ENCODE data around the gene CDH23.

Gene CDH23

DNA sequence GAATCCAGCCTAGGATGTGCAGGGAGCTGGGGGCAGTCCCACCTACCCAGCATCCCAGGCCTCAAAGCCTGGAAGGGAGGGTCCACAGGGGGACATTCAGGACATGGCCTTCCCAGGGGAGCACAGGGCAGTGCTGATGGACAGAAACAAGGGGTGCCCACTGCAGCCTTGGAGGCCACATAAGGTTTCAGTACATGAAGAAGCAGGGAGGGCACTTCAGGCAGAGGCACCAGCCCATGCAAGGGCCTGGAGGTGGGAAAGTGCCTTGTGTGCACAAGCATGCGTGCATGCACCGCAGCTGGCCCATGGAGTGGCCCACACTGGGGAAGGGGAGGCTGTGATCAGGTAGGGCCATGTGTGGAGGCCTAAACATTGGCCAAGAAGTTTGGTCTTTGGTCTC is 313.8 kb downstream of the CDH23 start:
- H3K9ac ChIP-seq (ENCODE audit: low read depth, low read length) = no peak overlapping the region

GRCh38 chr10:71711052-71711623 is 314.4 kb downstream of the CDH23 start:
- H3K9ac ChIP-seq (ENCODE audit: low read depth, low read length) = no peak overlapping the region
- no peaks in the 10 kb centered on the region for H3K36me3 ChIP-seq (ENCODE audit: control insufficient read depth, insufficient read depth, low read length)
- no peaks in the 10 kb centered on the region for H3K4me1 ChIP-seq (ENCODE audit: control insufficient read depth, insufficient read depth, low read length)
- H3K4me3 ChIP-seq (ENCODE audit: low read depth, low read length) = no peak overlapping the region
- no peak overlapping the region for H3K27ac ChIP-seq (ENCODE audit: low read depth, low read length)
- no peaks in the 10 kb centered on the region for H3K27me3 ChIP-seq (ENCODE audit: control insufficient read depth, insufficient read depth, low read length)
- no peaks in the 10 kb centered on the region for H3K9me3 ChIP-seq (ENCODE audit: control insufficient read depth, insufficient read depth, low read length)

More for the DNA sequence above, 313.8 kb downstream of the CDH23 start:
- H3K36me3 ChIP-seq (ENCODE audit: control insufficient read depth, insufficient read depth, low read length) = no peaks in the 10 kb centered on the region
- H3K4me3 ChIP-seq (ENCODE audit: low read depth, low read length) = no peak overlapping the region
- H3K27ac ChIP-seq (ENCODE audit: low read depth, low read length) = no peak overlapping the region
- no peaks in the 10 kb centered on the region for H3K9me3 ChIP-seq (ENCODE audit: control insufficient read depth, insufficient read depth, low read length)
- no peaks in the 10 kb centered on the region for H3K27me3 ChIP-seq (ENCODE audit: control insufficient read depth, insufficient read depth, low read length)
- H3K4me1 ChIP-seq (ENCODE audit: control insufficient read depth, insufficient read depth, low read length) = no peaks in the 10 kb centered on the region

- no peaks in the 10 kb centered on the region for H3K4me1 ChIP-seq (ENCODE audit: control insufficient read depth, insufficient read depth, low read length)
- H3K36me3 ChIP-seq (ENCODE audit: control insufficient read depth, insufficient read depth, low read length) = no peaks in the 10 kb centered on the region
- no peak overlapping the region for H3K9ac ChIP-seq (ENCODE audit: low read depth, low read length)
- no peak overlapping the region for H3K27ac ChIP-seq (ENCODE audit: low read depth, low read length)
- H3K4me3 ChIP-seq (ENCODE audit: low read depth, low read length) = no peak overlapping the region
- H3K9me3 ChIP-seq (ENCODE audit: control insufficient read depth, insufficient read depth, low read length) = no peaks in the 10 kb centered on the region
- no peaks in the 10 kb centered on the region for H3K27me3 ChIP-seq (ENCODE audit: control insufficient read depth, insufficient read depth, low read length)
Observed at GRCh38 chr10:71712170-71712569, 315.4 kb downstream of the CDH23 start.

DNA sequence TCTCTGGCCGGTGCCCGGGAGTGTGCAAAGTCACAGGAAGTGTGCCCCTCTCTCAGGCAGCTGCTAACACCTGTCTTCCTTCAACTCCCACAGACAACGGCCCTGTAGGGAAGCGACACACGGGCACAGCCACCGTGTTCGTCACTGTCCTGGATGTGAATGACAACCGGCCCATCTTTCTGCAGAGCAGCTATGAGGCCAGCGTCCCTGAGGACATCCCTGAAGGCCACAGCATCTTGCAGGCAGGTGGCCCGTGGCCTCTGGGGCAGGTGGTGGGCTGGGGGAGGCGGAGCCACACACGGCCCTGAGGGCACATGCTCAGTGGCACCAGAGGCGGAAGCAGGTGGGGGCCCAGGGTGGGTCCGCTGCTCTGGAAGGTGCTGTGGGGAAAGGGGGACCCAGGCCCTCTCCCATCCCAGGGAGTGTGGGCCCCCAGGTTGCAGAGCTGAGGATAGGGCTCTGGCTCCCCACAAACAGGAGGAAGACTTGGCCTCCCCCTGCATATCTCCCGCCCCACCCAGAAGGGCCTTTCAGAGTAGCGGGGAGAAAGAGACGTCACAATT is 315.9 kb downstream of the CDH23 start:
- H3K36me3 ChIP-seq (ENCODE audit: control insufficient read depth, insufficient read depth, low read length) = no peaks in the 10 kb centered on the region
- H3K27me3 ChIP-seq (ENCODE audit: control insufficient read depth, insufficient read depth, low read length) = no peaks in the 10 kb centered on the region
- no peaks in the 10 kb centered on the region for H3K4me1 ChIP-seq (ENCODE audit: control insufficient read depth, insufficient read depth, low read length)
- H3K9ac ChIP-seq (ENCODE audit: low read depth, low read length) = no peak overlapping the region
- no peak overlapping the region for H3K27ac ChIP-seq (ENCODE audit: low read depth, low read length)
- H3K9me3 ChIP-seq (ENCODE audit: control insufficient read depth, insufficient read depth, low read length) = no peaks in the 10 kb centered on the region
- no peak overlapping the region for H3K4me3 ChIP-seq (ENCODE audit: low read depth, low read length)

- H3K27me3 ChIP-seq (ENCODE audit: control insufficient read depth, insufficient read depth, low read length) = no peaks in the 10 kb centered on the region
- H3K9me3 ChIP-seq (ENCODE audit: control insufficient read depth, insufficient read depth, low read length) = no peaks in the 10 kb centered on the region
- no peak overlapping the region for H3K27ac ChIP-seq (ENCODE audit: low read depth, low read length)
- H3K4me3 ChIP-seq (ENCODE audit: low read depth, low read length) = no peak overlapping the region
- no peak overlapping the region for H3K9ac ChIP-seq (ENCODE audit: low read depth, low read length)
- no peaks in the 10 kb centered on the region for H3K36me3 ChIP-seq (ENCODE audit: control insufficient read depth, insufficient read depth, low read length)
- H3K4me1 ChIP-seq (ENCODE audit: control insufficient read depth, insufficient read depth, low read length) = no peaks in the 10 kb centered on the region
Observed at GRCh38 chr10:71713135-71714030, 316.7 kb downstream of the CDH23 start.

DNA sequence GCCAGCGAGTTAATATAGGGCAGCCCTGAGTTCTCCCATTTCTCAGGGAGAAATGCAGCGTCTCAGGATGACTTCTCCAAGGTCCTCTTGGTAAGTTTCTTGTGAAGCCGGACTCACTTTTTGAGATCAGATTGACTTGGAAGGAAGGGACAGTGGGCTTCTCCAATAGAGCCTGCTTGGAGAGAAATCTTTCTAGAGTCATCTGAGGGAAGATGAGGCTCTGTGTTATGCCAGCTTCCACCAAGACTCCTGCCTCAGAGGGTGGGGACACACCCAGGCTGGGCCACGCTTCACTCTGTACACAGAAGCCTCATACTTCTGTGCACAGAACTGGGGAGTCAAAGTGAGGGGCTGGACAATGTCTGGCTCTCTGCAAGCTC is 317.3 kb downstream of the CDH23 start:
- Histone ChIP-seq H3K27ac (ENCODE audit: low read depth, low read length) (no peak overlapping the region), H3K4me1 (ENCODE audit: control insufficient read depth, insufficient read depth, low read length) (no peaks in the 10 kb centered on the region), H3K9me3 (ENCODE audit: control insufficient read depth, insufficient read depth, low read length) (no peaks in the 10 kb centered on the region), H3K27me3 (ENCODE audit: control insufficient read depth, insufficient read depth, low read length) (no peaks in the 10 kb centered on the region), H3K4me3 (ENCODE audit: low read depth, low read length) (no peak overlapping the region), H3K36me3 (ENCODE audit: control insufficient read depth, insufficient read depth, low read length) (no peaks in the 10 kb centered on the region), H3K9ac (ENCODE audit: low read depth, low read length) (no peak overlapping the region)

GRCh38 chr10:71714592-71714991 is 317.9 kb downstream of the CDH23 start:
- Histone ChIP-seq H3K36me3 (ENCODE audit: control insufficient read depth, insufficient read depth, low read length) (no peaks in the 10 kb centered on the region), H3K4me1 (ENCODE audit: control insufficient read depth, insufficient read depth, low read length) (peaks cover 3% of the 10 kb centered on the region; the same call in 1 of the 2 replicates), H3K27me3 (ENCODE audit: control insufficient read depth, insufficient read depth, low read length) (no peaks in the 10 kb centered on the region), H3K27ac (ENCODE audit: low read depth, low read length) (no peak overlapping the region), H3K9me3 (ENCODE audit: control insufficient read depth, insufficient read depth, low read length) (no peaks in the 10 kb centered on the region), H3K9ac (ENCODE audit: low read depth, low read length) (no peak overlapping the region), H3K4me3 (ENCODE audit: low read depth, low read length) (no peak overlapping the region)

GRCh38 chr10:71715026-71715425 is 318.3 kb downstream of the CDH23 start:
- Histone ChIP-seq H3K27ac (ENCODE audit: low read depth, low read length) (no peak overlapping the region), H3K4me3 (ENCODE audit: low read depth, low read length) (no peak overlapping the region), H3K27me3 (ENCODE audit: control insufficient read depth, insufficient read depth, low read length) (no peaks in the 10 kb centered on the region), H3K9ac (ENCODE audit: low read depth, low read length) (no peak overlapping the region), H3K4me1 (ENCODE audit: control insufficient read depth, insufficient read depth, low read length) (peaks cover 8% of the 10 kb centered on the region; the same call in 1 of the 2 replicates), H3K9me3 (ENCODE audit: control insufficient read depth, insufficient read depth, low read length) (no peaks in the 10 kb centered on the region), H3K36me3 (ENCODE audit: control insufficient read depth, insufficient read depth, low read length) (no peaks in the 10 kb centered on the region)

DNA sequence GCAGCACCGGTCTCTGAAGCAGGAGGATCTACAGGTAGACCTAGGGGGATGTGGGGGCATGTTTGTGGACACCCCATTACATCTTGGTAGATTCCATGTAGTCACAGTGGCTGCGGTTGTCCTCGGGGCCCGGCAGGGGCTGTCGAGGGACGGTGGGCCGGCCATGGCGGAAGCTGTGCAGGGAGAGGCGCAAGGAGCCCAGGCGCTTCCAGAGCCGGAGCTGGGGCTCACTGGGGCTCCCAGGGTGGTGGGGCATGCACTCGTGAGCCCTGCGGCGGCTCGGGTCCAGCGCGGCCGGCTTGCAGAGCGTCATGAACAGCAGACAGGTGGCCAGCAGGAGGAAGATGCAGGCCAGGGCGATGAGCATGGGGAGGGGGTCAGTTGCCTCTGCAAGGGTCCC is 319.1 kb downstream of the CDH23 start:
- no peaks in the 10 kb centered on the region for H3K27me3 ChIP-seq (ENCODE audit: control insufficient read depth, insufficient read depth, low read length)
- H3K36me3 ChIP-seq (ENCODE audit: control insufficient read depth, insufficient read depth, low read length) = no peaks in the 10 kb centered on the region
- H3K9me3 ChIP-seq (ENCODE audit: control insufficient read depth, insufficient read depth, low read length) = no peaks in the 10 kb centered on the region
- no peak overlapping the region for H3K9ac ChIP-seq (ENCODE audit: low read depth, low read length)
- H3K4me3 ChIP-seq (ENCODE audit: low read depth, low read length) = no peak overlapping the region
- H3K27ac ChIP-seq (ENCODE audit: low read depth, low read length) = no peak overlapping the region
- peaks cover 9% of the 10 kb centered on the region; the same call in 1 of the 2 replicates for H3K4me1 ChIP-seq (ENCODE audit: control insufficient read depth, insufficient read depth, low read length)

GRCh38 chr10:71716426-71716825 is 319.7 kb downstream of the CDH23 start:
- Histone ChIP-seq H3K36me3 (ENCODE audit: control insufficient read depth, insufficient read depth, low read length) (no peaks in the 10 kb centered on the region), H3K27ac (ENCODE audit: low read depth, low read length) (no peak overlapping the region), H3K9ac (ENCODE audit: low read depth, low read length) (no peak overlapping the region), H3K27me3 (ENCODE audit: control insufficient read depth, insufficient read depth, low read length) (no peaks in the 10 kb centered on the region), H3K4me1 (ENCODE audit: control insufficient read depth, insufficient read depth, low read length) (peaks cover 9% of the 10 kb centered on the region; the same call in 1 of the 2 replicates), H3K4me3 (ENCODE audit: low read depth, low read length) (no peak overlapping the region), H3K9me3 (ENCODE audit: control insufficient read depth, insufficient read depth, low read length) (no peaks in the 10 kb centered on the region)

GRCh38 chr10:71717056-71717455 is 320.3 kb downstream of the CDH23 start:
- Histone ChIP-seq H3K36me3 (ENCODE audit: control insufficient read depth, insufficient read depth, low read length) (no peaks in the 10 kb centered on the region), H3K9me3 (ENCODE audit: control insufficient read depth, insufficient read depth, low read length) (no peaks in the 10 kb centered on the region), H3K27me3 (ENCODE audit: control insufficient read depth, insufficient read depth, low read length) (no peaks in the 10 kb centered on the region), H3K9ac (ENCODE audit: low read depth, low read length) (no peak overlapping the region), H3K27ac (ENCODE audit: low read depth, low read length) (no peak overlapping the region), H3K4me3 (ENCODE audit: low read depth, low read length) (no peak overlapping the region), H3K4me1 (ENCODE audit: control insufficient read depth, insufficient read depth, low read length) (peaks cover 9% of the 10 kb centered on the region; the same call in 1 of the 2 replicates)
